Gastroesophageal sphincter (tissue), 4 donors: ENCODE measurements around the gene TMEM151A. TPM values are rescaled to one million over a fixed set of nuclear protein-coding genes. Genes with fewer than 3 reads are reported as not detected.

Source experiments
- ATAC-seq: fragments of 150-250 bp; one replicate; pipeline ENCODE4 v1.9.1; 2016; ENCODE audit warnings: mild to moderate bottlenecking, moderate library complexity
- H3K27ac ChIP-seq, 4 donors: fragments of 200-600 bp; sonication (generic) in 3 of 4; 1 replicate in 3 of 4; 2 replicates in 1 of 4; pipeline ENCODE4 v1.5.1; 2016 to 2019
- H3K27me3 ChIP-seq: fragments of 200-600 bp; sonication (generic); one replicate; pipeline ENCODE4 v1.5.1; 2019
- H3K36me3 ChIP-seq, 2 donors: fragments of 200-600 bp; sonication (generic); one replicate each; pipeline ENCODE4 v1.5.1; 2019; ENCODE audit warnings: control low read depth in 1 of 2
- H3K4me1 ChIP-seq, 3 donors: fragments of 200-600 bp; sonication (generic); 1 replicate in 2 of 3; 2 replicates in 1 of 3; pipeline ENCODE4 v1.5.1; 2016 to 2019; ENCODE audit warnings: control low read depth in 2 of 3
- H3K4me3 ChIP-seq, 2 donors: fragments of 200-600 bp; sonication (generic); one replicate each; pipeline ENCODE4 v1.5.1; 2019; ENCODE audit warnings: mild to moderate bottlenecking in 1 of 2, moderate library complexity in 1 of 2
- H3K9me3 ChIP-seq, 3 donors: fragments of 200-600 bp; sonication (generic); one replicate each; pipeline ENCODE4 v1.5.1; 2017 to 2019; ENCODE audit warnings: control low read depth in 2 of 3
- EP300 ChIP-seq: sonication (generic); formaldehyde crosslinking; IDR thresholded peaks from one replicate; pipeline ENCODE4 v1.6.1; 2017; ENCODE audit warnings: antibody characterized with exemption, mild to moderate bottlenecking
- POLR2A ChIP-seq, 2 donors: fragments of 450-650 bp; IDR thresholded peaks; one replicate each; pipeline ENCODE4 v1.6.1; 2017; ENCODE audit warnings: antibody characterized with exemption in 2 of 2, mild to moderate bottlenecking in 2 of 2, moderate library complexity in 1 of 2
- POLR2AphosphoS5 ChIP-seq: sonication (generic); formaldehyde crosslinking; IDR thresholded peaks from one replicate; pipeline ENCODE4 v1.6.1; 2017; ENCODE audit warnings: antibody characterized with exemption
- WGBS, 2 donors: methylation state at CpG; one replicate each; pipeline ENCODE4 v1.1.5; 2018; ENCODE audit warnings: low coverage in 1 of 2; 5-methylcytosine and 5-hydroxymethylcytosine counted together
- total RNA-seq, 4 donors: library from RNA; depleted of rRNA; stranded (reverse); fragments of >200 nt; gene quantifications; one replicate each; pipeline ENCODE4 v1.1.0, GENCODE V29; 2016
- TF ChIP-seq, protein P1 (sequence below), 4 experiments: fragments of 200-600 bp in 2 of 4; fragments of 450-650 bp in 2 of 4; sonication (generic) in 1 of 4; IDR thresholded peaks; one replicate each; pipeline ENCODE4 v1.5.1; 2017 to 2019; ENCODE audit warnings: antibody characterized with exemption in 4 of 4, mild to moderate bottlenecking in 2 of 4, moderate library complexity in 2 of 4

TMEM151A gene
- total RNA-seq, result under 1 TPM in 1 of 4 donors, not detected in 3; 0.66 TPM

DNA sequence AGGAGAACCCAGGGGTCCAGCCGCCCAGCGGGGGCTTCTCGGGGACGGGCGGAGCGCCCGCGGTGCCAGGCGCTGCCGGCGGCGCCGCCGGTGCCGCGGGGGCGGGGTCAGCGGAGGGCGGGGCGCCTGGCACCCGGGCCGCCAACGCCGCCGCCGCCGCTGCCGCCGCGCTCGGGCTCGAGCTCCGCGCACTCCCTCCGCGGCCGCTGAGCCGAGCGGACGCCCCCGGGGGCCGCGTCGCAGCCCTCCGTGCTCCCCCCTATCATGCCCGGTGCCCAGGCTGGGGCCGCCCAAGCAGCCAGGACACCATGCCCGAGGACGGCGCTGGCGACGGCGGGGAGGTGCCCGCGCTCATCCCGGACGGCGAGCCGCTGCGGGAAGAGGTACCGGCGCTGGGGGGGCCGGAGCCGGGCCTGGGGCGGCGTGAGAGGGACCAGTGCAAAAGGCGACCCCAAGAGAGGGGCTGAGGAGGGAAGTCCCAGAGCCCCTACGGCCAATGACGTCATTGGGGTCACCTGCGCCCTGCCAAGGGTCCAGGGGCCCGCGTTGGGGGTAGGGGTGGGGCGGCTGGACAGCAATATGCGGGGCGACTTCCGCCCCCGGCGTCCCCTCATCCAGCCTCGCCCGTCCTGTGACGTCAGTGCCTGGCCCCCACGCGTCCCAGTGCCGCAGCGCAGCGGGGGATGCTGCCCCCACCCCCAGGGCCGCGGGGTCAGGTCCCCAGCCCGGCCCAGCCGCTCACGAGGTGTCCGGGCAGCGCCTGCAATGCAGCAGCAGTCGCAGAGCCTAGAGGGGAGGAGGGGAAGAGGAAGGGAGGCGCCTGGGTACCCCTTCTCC, at the start of gene TMEM151A:
TMEM151A (plus strand) TSS at position 189 of the 837 bp plus-strand sequence; CDS start at position 309, 120 bp downstream.
- Histone ChIP-seq H3K36me3 (no peaks in the 10 kb centered on the region), H3K4me3 (peak within 1 kb of the TSS; percentile 27 to 53), H3K4me1 (peaks cover 0 to 42% (median 12%) of the 10 kb centered on the region in 3 donors), H3K9me3 (no peaks in the 10 kb centered on the region), H3K27ac (no peak within 1 kb of the TSS), H3K27me3 (peaks cover 60% of the 10 kb centered on the region)
- no peak for TF ChIP-seq POLR2AphosphoS5
- TF ChIP-seq POLR2A (IDR thresholded peaks at IDR 0.05), result no peak
- TF ChIP-seq EP300, result no peak
- TF ChIP-seq, protein P1, sequence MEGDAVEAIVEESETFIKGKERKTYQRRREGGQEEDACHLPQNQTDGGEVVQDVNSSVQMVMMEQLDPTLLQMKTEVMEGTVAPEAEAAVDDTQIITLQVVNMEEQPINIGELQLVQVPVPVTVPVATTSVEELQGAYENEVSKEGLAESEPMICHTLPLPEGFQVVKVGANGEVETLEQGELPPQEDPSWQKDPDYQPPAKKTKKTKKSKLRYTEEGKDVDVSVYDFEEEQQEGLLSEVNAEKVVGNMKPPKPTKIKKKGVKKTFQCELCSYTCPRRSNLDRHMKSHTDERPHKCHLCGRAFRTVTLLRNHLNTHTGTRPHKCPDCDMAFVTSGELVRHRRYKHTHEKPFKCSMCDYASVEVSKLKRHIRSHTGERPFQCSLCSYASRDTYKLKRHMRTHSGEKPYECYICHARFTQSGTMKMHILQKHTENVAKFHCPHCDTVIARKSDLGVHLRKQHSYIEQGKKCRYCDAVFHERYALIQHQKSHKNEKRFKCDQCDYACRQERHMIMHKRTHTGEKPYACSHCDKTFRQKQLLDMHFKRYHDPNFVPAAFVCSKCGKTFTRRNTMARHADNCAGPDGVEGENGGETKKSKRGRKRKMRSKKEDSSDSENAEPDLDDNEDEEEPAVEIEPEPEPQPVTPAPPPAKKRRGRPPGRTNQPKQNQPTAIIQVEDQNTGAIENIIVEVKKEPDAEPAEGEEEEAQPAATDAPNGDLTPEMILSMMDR (IDR thresholded peaks at IDR 0.05), result no peak
- WGBS, 2 donors, result no CpG with 5 or more reads among the region's 95 CpGs
- no peak for ATAC-seq

DNA sequence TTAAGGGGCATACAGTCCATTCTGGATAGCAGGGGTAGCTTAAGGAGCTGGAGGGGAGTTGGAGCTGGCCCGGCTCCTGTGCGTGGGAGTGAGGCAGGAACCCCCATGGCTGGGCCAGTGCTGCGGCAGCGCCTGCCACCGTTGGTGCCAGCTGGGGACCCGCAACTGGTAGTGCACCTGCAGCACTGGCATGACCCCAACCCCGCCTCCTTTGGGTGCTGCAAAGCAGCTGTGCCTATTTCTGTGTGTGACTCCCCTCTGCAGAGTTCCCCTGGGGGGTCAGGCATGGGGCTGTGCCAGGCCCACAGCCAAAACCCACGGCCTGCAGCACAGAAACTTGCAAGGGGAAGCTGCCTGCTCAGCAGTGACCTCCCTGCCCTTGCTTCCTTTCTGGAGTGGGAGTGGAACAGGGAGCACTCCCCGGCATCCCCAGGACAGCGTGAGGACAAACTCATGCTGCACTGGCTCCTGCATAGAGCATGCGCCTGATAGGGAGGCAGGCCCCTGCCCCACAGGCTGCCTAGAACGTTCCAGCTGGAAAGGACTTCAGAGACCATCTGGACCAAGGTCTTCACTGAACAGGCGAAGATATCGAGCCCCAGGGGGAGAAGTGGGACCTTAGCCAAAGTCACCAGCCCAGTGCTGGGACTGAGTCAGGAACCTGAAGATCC, 49.5 kb upstream of the TMEM151A start:
- H3K27ac ChIP-seq, result no peak overlapping the region
- TF ChIP-seq POLR2A (IDR thresholded peaks at IDR 0.05), result no peak
- TF ChIP-seq, protein P1 (IDR thresholded peaks at IDR 0.05), result no peak
- TF ChIP-seq EP300, result no peak
- no peak for TF ChIP-seq POLR2AphosphoS5
- no peaks in the 10 kb centered on the region for H3K9me3 ChIP-seq
- H3K4me3 ChIP-seq, result no peak overlapping the region
- ATAC-seq, result no peak
- H3K4me1 ChIP-seq, result no peaks in the 10 kb centered on the region
- WGBS, 2 donors, result no CpG with 5 or more reads among the region's 14 CpGs
- peaks cover 0 to 89% of the 10 kb centered on the region in 2 donors for H3K36me3 ChIP-seq
- H3K27me3 ChIP-seq, result no peaks in the 10 kb centered on the region

DNA sequence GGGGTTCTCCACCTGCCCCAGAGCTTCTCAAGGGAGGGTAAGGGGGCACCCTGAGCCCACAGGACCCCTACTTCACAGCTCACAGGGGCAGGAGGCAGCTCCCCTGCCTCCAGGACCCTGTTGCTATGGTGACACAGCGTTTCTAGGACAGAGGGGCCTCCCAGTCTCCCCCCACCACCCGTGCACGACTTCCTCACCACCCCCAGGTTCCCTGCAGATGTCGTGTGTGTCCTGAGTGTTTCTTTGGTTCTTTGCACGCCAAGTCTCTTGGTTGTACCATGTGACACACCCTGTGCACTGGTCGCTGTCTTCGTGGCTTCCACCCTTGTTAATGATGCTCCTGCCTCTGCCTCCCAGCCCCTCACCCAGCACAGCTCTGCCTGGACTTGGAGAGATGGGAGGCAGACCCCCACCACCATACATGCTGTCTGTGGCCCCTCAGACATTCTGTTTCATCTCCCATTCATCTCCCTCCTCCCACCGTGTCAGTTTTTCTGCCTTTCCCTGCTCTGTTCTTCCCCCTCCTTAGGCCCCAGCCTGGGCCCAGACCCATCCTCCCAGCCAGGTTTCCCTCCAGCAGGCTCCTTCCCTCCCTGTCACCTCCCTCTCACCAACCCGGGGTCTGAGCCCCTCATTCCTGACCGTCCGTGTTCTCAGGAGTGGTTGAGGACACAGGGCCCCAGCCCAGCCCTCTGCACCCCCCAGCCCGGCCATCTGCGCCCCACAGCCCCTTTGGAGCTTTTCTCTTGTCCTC, 47.7 kb upstream of the TMEM151A start:
- Histone ChIP-seq H3K36me3 (peaks cover 0 to 76% of the 10 kb centered on the region in 2 donors), H3K27me3 (no peaks in the 10 kb centered on the region), H3K4me3 (no peak overlapping the region), H3K27ac (no peak overlapping the region), H3K4me1 (no peaks in the 10 kb centered on the region), H3K9me3 (no peaks in the 10 kb centered on the region)
- no peak for TF ChIP-seq EP300
- TF ChIP-seq, protein P1 (IDR thresholded peaks at IDR 0.05), result no peak
- no peak for TF ChIP-seq POLR2AphosphoS5
- no peak for TF ChIP-seq POLR2A (IDR thresholded peaks at IDR 0.05)
- 72 to 83% methylated on average over 6 to 8 of the region's 13 CpGs for WGBS, 2 donors
- ATAC-seq, result no peak

DNA sequence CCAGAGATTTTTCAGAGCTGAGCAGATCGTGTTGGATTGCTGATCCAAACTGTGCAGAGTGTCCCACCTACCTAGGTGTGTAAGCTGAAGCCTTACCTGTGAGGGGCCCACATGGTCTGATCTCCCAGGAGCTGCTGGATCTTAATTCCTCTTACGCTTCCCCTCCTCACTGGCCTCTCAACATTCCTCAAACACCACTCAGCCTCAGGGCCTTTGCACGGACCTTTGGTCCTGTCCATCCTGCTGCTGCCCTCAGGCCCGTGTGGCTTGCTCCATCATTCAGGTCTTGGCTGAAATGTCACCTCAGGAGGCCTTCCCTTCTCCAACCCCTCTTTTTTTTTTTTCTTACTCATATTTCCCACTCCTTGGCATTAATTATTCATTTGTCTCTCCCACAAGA, 44.4 kb upstream of the TMEM151A start:
- Histone ChIP-seq H3K4me1 (no peaks in the 10 kb centered on the region), H3K36me3 (peaks cover 0 to 60% of the 10 kb centered on the region in 2 donors), H3K4me3 (no peak overlapping the region), H3K9me3 (no peaks in the 10 kb centered on the region), H3K27ac (no peak overlapping the region), H3K27me3 (no peaks in the 10 kb centered on the region)
- TF ChIP-seq EP300 (no peak), POLR2A (IDR thresholded peaks at IDR 0.05) (no peak), POLR2AphosphoS5 (no peak)
- TF ChIP-seq, protein P1 (IDR thresholded peaks at IDR 0.05), result no peak
- ATAC-seq, result no peak
- 64 to 79% methylated on average over 3 to 4 of the region's 4 CpGs for WGBS, 2 donors
